Liver (tissue), 3 donors: ENCODE results near the gene BARHL1.

ENCODE experiments used
- EGR1 ChIP-seq, 2 donors: IDR thresholded peaks; 2 replicates each; pipeline ENCODE4 v1.6.1; 2016 to 2018; ENCODE audit warnings: antibody characterized with exemption in 2 of 2, low read depth in 2 of 2
- GABPA ChIP-seq, 2 donors: IDR thresholded peaks in 1 of 2; conservative IDR thresholded peaks in 1 of 2; 2 replicates each; pipeline ENCODE4 v1.6.1; 2016; ENCODE audit warnings: antibody characterized with exemption in 2 of 2, mild to moderate bottlenecking in 1 of 2, moderate library complexity in 1 of 2
- HNF4G ChIP-seq: IDR thresholded peaks from 2 replicates; pipeline ENCODE4 v1.6.1; 2016; ENCODE audit warnings: antibody characterized with exemption
- JUND ChIP-seq, 2 donors: IDR thresholded peaks; 2 replicates each; pipeline ENCODE4 v1.6.1; 2016; ENCODE audit warnings: antibody characterized with exemption in 2 of 2
- RAD21 ChIP-seq, 2 donors: IDR thresholded peaks; 2 replicates each; pipeline ENCODE4 v1.6.1; 2016; ENCODE audit warnings: antibody characterized with exemption in 2 of 2, mild to moderate bottlenecking in 2 of 2
- REST ChIP-seq: IDR thresholded peaks from 2 replicates; pipeline ENCODE4 v1.6.1; 2016; ENCODE audit warnings: antibody characterized with exemption, mild to moderate bottlenecking
- SP1 ChIP-seq: IDR thresholded peaks from 2 replicates; pipeline ENCODE4 v1.6.1; 2018; ENCODE audit warnings: antibody characterized with exemption, mild to moderate bottlenecking
- TAF1 ChIP-seq: conservative IDR thresholded peaks from 2 replicates; pipeline ENCODE4 v1.6.1; 2016; ENCODE audit warnings: antibody characterized with exemption, mild to moderate bottlenecking
- YY1 ChIP-seq: IDR thresholded peaks from 2 replicates; pipeline ENCODE4 v1.6.1; 2016; ENCODE audit warnings: antibody characterized with exemption, mild to moderate bottlenecking
- TF ChIP-seq, protein P1 (sequence below): fragments of 150-350 bp; IDR thresholded peaks from 2 replicates; pipeline ENCODE4 v1.5.1; 2017; ENCODE audit warnings: improper control_type of control experiment, low read depth, low read length; ENCODE audit not compliant: missing input control
- TF ChIP-seq, protein P2 (sequence below): IDR thresholded peaks from 2 replicates; pipeline ENCODE4 v1.6.1; 2016; ENCODE audit warnings: antibody characterized with exemption
- TF ChIP-seq, protein P3 (sequence below): IDR thresholded peaks from 2 replicates; pipeline ENCODE4 v1.6.1; 2016; ENCODE audit warnings: antibody characterized with exemption
- donor health status: healthy.
- donor health status: healthy.

GRCh38 chr9:132543251-132543650 is 39.2 kb upstream of the BARHL1 start:
- TF ChIP-seq, protein P1, sequence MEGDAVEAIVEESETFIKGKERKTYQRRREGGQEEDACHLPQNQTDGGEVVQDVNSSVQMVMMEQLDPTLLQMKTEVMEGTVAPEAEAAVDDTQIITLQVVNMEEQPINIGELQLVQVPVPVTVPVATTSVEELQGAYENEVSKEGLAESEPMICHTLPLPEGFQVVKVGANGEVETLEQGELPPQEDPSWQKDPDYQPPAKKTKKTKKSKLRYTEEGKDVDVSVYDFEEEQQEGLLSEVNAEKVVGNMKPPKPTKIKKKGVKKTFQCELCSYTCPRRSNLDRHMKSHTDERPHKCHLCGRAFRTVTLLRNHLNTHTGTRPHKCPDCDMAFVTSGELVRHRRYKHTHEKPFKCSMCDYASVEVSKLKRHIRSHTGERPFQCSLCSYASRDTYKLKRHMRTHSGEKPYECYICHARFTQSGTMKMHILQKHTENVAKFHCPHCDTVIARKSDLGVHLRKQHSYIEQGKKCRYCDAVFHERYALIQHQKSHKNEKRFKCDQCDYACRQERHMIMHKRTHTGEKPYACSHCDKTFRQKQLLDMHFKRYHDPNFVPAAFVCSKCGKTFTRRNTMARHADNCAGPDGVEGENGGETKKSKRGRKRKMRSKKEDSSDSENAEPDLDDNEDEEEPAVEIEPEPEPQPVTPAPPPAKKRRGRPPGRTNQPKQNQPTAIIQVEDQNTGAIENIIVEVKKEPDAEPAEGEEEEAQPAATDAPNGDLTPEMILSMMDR, result no peak
- TF ChIP-seq EGR1 (IDR thresholded peaks at IDR 0.05; ENCODE audit: low read depth in 2 of 2) (no peak), JUND (IDR thresholded peaks at IDR 0.05) (no peak), RAD21 (IDR thresholded peaks at IDR 0.05) (no peak), TAF1 (no peak), REST (no peak), YY1 (no peak), GABPA (IDR thresholded peaks at IDR 0.05 in 1 of 2, conservative IDR thresholded peaks at IDR 0.05 in 1 of 2) (no peak), SP1 (no peak), HNF4G (no peak)
- TF ChIP-seq, protein P2, sequence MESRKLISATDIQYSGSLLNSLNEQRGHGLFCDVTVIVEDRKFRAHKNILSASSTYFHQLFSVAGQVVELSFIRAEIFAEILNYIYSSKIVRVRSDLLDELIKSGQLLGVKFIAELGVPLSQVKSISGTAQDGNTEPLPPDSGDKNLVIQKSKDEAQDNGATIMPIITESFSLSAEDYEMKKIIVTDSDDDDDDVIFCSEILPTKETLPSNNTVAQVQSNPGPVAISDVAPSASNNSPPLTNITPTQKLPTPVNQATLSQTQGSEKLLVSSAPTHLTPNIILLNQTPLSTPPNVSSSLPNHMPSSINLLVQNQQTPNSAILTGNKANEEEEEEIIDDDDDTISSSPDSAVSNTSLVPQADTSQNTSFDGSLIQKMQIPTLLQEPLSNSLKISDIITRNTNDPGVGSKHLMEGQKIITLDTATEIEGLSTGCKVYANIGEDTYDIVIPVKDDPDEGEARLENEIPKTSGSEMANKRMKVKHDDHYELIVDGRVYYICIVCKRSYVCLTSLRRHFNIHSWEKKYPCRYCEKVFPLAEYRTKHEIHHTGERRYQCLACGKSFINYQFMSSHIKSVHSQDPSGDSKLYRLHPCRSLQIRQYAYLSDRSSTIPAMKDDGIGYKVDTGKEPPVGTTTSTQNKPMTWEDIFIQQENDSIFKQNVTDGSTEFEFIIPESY, result no peak
- TF ChIP-seq, protein P3, sequence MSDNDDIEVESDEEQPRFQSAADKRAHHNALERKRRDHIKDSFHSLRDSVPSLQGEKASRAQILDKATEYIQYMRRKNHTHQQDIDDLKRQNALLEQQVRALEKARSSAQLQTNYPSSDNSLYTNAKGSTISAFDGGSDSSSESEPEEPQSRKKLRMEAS, result no peak
